Frontal cortex (tissue), 4 donors: ENCODE measurements around the gene SENP6. TPM values are rescaled to one million over a fixed set of nuclear protein-coding genes. Genes with fewer than 3 reads are reported as not detected.
"Not testable (repeated sequence)": the region's sequence is repeated elsewhere in the genome, so short reads cannot be mapped to it uniquely, and the experiment has no call there.

Source experiments
- DNase-seq, 2 donors: peaks; one replicate each; pipeline ENCODE4 v3.0.0; 2012; ENCODE audit warnings: low spot score in 2 of 2
- FAIRE-seq: peaks from 2 replicates; lab custom pipeline; 2012; peaks lifted over from hg19 to GRCh38; lab: Jason Lieb, UNC
- total RNA-seq: library from RNA; depleted of rRNA; stranded (reverse); fragments of >200 nt; gene quantifications from one replicate; pipeline ENCODE4 v1.2.3, GENCODE V29; 2014
- donor health status: control.
- donor health status: control.
- donor health status: control.

The SENP6 gene
- total RNA-seq, 1 donor from 2014 or later, result 307 TPM

GRCh38 chr6:75731029-75731428 is 129.3 kb downstream of the SENP6 start:
- FAIRE-seq, DNase-seq: not testable (repeated sequence)

DNA sequence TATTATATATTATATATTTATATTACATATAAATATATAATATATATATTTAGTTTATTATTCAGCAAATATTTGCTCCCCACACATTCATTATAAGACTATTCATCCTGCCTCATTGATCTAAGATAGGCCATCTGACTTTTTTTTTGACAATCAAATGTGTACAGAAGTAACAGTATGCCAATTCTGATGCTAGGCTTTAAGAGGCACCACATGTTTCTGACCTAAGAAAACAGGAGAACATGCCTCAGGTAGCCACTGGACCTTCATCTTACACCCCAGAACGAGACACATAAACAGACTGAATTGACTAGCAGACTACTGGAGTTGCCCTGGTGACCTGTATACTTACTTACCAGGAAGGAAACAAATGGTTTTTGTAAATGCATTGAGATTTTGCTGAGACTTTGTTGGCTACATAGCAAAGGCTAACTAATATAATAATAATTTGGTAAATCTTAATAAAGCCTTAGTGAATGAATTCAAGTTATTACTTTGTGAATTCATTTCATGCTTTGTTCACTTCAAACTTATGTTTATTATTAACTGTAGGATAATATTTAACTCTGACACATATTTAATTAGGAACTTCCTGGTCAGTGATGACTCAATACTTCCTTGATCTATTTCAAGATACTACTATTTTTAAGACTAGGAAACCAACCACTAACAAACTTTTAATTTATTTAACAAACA is 134.0 kb downstream of the SENP6 start:
- DNase-seq (no peak), FAIRE-seq (no peak)

DNA sequence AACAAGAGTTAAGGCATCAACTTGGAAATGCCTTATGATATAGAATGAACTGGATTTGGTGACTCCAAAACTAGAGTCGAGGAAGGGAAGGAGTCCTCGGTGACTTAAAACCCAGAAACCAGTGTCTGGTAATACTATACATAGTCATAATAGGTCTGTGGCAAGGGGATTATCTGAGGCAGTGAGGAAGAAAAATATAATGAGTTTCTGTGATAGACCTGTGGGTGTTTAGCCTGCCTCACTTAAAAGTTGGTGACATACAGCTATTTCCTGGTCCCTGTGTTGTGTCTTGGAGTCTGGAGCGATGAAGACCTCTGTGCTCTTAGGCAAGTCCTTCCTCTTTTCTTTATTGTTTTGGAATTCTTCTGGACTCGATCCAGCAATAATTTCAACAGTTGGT is 142.3 kb downstream of the SENP6 start:
- DNase-seq (no peak), FAIRE-seq (no peak)

DNA sequence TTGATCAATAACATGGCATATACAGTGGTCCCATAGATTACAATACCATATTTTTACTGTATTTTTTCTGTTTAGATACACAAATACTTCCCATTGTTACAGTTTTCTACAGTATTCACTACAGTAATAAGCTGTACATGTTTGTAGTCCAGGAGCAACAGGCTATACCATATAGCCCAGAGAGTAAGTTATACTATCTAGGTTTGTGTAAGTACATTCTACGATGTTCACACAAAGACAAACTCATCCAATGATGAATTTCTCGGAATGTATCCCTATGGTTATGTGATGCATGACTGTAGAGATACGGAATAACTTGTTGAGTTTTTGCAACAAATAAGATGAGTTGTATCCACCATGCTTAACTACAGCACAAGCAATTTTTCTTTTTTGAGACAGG is 143.7 kb downstream of the SENP6 start:
- no peak for DNase-seq
- no peak for FAIRE-seq

- FAIRE-seq, result no peak
- no peak for DNase-seq
Measured at GRCh38 chr6:75746221-75746620, 144.5 kb downstream of the SENP6 start.

GRCh38 chr6:75747152-75747992 is 145.7 kb downstream of the SENP6 start:
- DNase-seq (no peak), FAIRE-seq (no peak)

DNA sequence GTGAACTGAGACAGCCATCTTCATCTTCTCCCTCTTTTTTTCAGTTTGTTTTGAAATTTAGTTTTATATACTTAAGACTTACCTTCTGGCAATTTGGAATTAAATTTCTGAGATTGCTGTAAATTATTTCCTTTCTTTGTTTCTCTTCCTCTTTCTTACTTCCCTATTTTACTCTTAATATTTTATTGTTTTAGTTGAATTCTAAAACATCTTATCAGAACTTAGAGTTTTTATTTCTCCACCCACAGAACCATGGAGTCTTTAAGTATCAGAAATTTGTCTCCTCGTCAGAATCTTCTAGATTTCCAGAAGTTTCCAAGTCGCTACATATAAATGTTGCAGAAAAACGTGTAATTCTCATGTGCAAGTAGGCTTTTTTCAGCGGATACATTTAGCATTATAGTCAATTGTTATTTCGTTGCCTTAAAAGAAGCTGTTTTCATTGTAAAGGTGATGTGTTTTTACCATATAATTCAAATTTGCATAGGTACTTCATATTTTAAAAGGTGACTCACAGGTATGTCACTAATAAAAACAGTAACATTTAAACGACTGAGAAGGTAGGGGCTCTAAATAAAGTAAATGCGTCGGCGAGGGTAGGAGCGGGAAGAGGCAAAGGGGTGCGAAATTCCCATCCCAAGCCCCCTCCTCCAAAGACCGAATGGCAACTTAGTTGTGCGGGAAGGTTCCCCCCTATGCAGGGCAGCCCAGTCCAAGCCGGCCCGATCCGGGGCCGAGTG is 146.5 kb downstream of the SENP6 start:
- DNase-seq (no peak), FAIRE-seq (no peak)

DNA sequence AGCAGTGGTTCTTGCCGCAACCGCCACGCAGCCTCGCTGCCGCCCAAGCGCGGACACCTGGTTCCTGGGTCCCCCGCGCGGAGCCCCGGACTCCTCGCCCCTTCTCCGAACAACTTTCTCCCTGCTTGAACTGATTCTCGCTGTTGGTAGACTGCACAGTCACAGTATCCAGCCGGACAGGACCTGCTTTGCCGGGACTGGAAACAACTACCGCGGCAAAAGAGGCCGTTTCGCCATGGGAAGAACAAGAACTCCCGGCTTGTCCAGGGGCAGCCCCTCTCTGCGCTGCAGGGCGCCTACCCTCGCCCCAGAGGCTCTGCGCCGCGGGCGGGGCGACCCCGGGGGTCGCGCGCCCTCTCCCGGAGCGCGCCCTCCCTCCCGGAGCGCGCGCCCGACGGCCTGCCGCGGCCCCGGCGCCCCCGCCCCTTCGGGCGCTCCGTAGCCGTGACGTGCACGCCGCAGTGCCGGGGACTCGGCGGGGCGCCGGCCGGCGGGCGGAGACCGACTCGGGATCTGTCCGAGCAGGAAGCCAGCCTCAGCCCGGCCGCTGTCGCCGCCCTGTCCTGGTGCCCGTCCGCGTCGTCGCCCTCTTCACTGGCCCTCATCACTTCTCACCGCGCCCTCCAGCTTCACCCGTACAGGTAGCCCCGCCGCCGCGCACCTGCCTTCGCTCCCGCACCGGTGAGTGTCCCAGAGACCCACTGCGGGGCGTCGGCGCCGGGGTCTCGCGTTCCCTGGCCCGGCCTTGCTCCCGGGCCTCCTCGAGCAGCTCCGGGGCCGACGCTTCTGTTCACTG is 147.3 kb downstream of the SENP6 start, which contains the start of gene MYO6:
TSS of gene MYO6 (plus strand) at position 497 of the 796 bp plus-strand sequence. CDS start 68,309 bp downstream, outside the sequence.
- peak; percentile 84 to 86 for DNase-seq
- FAIRE-seq, result no peak

DNA sequence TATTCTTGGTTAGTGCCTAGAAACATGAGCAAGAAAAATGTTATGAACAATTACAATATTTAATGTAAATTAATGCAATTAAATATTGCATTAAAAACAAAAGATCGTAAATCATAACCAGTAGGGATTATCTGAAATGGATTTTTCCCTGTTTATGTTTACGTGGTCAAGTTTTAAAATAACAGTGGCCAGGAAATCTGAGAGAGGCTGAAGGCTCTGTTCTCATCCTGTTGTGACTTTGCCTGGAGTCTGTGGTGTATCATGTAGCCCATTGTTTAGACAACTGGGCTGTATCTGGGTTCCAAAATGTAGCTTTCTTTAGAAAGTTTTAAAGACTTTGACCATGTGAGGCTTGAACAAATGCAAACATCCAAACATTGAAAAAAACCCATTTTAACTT is 149.8 kb downstream of the SENP6 start:
- no peak for FAIRE-seq

GRCh38 chr6:75752365-75752764 is 150.7 kb downstream of the SENP6 start:
- FAIRE-seq, result no peak
- DNase-seq, result no peak

More for the DNA sequence above, 149.8 kb downstream of the SENP6 start:
- DNase-seq, result no peak

DNA sequence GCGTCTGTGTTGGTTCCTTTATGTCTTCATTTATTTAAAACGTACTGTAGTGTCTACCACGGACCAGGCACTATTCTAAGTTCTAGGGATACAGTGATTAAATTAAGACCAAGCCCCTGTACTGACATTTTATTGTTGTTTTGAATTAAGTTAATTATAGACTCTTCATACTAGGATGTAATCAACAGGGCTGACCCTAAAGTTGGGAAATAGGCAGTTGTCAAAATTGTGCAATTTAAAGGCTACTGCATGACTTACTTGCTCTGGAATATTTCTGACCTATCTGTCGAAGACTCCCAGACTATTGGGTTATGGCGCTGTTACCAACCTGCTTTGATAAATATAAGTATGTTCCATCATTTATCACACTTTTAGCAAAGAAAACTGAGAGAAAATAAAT is 154.0 kb downstream of the SENP6 start:
- FAIRE-seq (no peak), DNase-seq (no peak)

GRCh38 chr6:75757295-75757694 is 155.6 kb downstream of the SENP6 start:
- no peak for DNase-seq
- FAIRE-seq, result no peak

- DNase-seq, result no peak
- FAIRE-seq, result no peak
Measured at GRCh38 chr6:75758061-75758460, 156.4 kb downstream of the SENP6 start.

GRCh38 chr6:75759207-75759606 is 157.5 kb downstream of the SENP6 start:
- FAIRE-seq (no peak), DNase-seq (no peak)

GRCh38 chr6:75760320-75760719 is 158.6 kb downstream of the SENP6 start:
- FAIRE-seq, result no peak
- no peak for DNase-seq

DNA sequence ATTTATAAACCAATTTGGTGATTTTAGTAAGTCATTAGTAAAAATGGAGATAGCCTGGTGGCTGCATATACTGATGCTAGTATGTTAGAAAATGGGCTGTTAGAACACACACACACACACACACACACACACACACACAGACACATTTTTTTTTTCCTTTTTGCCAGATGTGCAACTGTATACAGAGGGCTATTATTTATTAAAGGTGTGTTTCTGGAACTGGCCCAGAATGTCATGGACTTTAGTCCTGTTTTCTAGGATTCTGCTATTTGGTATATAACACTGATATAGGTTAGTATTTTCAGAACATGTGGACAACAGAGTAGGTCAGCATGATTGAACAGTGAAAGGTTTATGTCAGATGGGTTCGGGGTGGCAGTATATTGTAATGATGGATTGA is 159.8 kb downstream of the SENP6 start:
- no peak for DNase-seq
- FAIRE-seq, result no peak

- DNase-seq (no peak), FAIRE-seq (no peak)
Measured at GRCh38 chr6:75762063-75762462, 160.4 kb downstream of the SENP6 start.

- FAIRE-seq (no peak), DNase-seq (no peak)
Measured at GRCh38 chr6:75766387-75766786, 164.7 kb downstream of the SENP6 start.
